Spleen (tissue), 7 donors: ENCODE measurements around the gene GALR2.

Experiments used
- POLR2AphosphoS5 ChIP-seq, 3 donors: sonication (generic); formaldehyde crosslinking; IDR thresholded peaks; one replicate each; pipeline ENCODE4 v1.5.1; 2017; ENCODE audit warnings: antibody characterized with exemption in 3 of 3
- TF ChIP-seq, protein P1 (sequence below), 11 experiments: fragments of 200-600 bp in 7 of 11; fragments of 450-650 bp in 4 of 11; sonication (generic) in 4 of 11; IDR thresholded peaks in 8 of 11; conservative IDR thresholded peaks in 3 of 11; 1 replicate in 7 of 11; 2 replicates in 4 of 11; pipeline versions ENCODE4 v1.4.0 to v1.8.0; 2016 to 2021; ENCODE audit warnings: antibody characterized with exemption in 11 of 11, inconsistent platforms in 4 of 11, mild to moderate bottlenecking in 1 of 11
- donor health status: DM: no; HTN: no; CAD: no; lungs with moderate emphysema.
- donor health status: DM: no; HTN: no; CAD: no.
- donor health status: DM: no; HTN: no; CAD: no.

DNA sequence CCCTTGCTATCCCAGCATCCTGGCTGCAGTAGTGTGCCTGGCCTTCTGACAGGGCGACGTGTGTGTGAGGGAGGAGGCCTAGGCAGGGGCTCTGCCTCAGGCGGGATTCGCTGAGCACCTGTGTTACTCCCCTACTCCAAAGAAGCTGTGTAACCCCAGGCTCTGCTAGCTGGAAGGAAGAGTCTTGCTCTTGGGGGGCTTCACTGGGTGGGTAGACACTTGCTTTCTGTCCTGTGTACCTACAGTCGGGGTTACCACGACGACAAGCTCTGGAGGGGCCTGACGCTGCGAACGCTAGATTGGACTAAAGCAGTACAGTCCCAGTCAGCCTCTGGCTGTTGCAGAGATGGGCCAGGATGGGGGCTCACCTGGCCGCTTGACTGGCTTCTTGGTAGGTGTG lies 19.5 kb downstream of the GALR2 start:
- TF ChIP-seq, protein P1, sequence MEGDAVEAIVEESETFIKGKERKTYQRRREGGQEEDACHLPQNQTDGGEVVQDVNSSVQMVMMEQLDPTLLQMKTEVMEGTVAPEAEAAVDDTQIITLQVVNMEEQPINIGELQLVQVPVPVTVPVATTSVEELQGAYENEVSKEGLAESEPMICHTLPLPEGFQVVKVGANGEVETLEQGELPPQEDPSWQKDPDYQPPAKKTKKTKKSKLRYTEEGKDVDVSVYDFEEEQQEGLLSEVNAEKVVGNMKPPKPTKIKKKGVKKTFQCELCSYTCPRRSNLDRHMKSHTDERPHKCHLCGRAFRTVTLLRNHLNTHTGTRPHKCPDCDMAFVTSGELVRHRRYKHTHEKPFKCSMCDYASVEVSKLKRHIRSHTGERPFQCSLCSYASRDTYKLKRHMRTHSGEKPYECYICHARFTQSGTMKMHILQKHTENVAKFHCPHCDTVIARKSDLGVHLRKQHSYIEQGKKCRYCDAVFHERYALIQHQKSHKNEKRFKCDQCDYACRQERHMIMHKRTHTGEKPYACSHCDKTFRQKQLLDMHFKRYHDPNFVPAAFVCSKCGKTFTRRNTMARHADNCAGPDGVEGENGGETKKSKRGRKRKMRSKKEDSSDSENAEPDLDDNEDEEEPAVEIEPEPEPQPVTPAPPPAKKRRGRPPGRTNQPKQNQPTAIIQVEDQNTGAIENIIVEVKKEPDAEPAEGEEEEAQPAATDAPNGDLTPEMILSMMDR (IDR thresholded peaks at IDR 0.05 in 8 of 11, conservative IDR thresholded peaks at IDR 0.05 in 3 of 11): no peak
- TF ChIP-seq POLR2AphosphoS5 (IDR thresholded peaks at IDR 0.05): no peak
